ENCODE results near the gene RHD.
"Not testable (repeated sequence)": the region's sequence is repeated elsewhere in the genome, so short reads cannot be mapped to it uniquely, and the experiment has no call there.

RHD gene

GRCh38 chr1:25257196-25257595 lies 15.1 kb upstream of the RHD start:
- no peak for DNase-seq (ENCODE audit: low read depth)

GRCh38 chr1:25259813-25260212 lies 12.5 kb upstream of the RHD start:
- not testable (repeated sequence) for DNase-seq (ENCODE audit: low read depth)

DNA sequence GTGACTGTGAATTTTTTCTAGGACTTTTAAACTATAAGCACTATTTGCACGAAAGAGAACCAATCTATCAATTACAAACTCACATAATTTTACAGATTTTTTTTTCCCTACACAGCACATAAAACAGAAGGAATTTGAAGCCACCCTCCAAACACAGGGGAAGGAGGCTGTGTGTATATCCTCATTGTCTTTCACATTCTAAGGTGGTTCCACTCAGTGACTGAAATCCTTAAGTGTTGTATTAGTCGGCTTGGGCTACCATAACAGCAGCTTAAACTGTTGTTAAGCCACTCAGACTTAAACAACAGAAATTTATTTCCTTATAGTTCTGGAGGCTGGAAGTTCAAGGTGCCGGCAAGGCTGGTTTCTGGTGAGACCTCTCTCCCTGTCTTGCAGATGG lies 12.0 kb upstream of the RHD start:
- DNase-seq (ENCODE audit: low read depth) = not testable (repeated sequence)

DNA sequence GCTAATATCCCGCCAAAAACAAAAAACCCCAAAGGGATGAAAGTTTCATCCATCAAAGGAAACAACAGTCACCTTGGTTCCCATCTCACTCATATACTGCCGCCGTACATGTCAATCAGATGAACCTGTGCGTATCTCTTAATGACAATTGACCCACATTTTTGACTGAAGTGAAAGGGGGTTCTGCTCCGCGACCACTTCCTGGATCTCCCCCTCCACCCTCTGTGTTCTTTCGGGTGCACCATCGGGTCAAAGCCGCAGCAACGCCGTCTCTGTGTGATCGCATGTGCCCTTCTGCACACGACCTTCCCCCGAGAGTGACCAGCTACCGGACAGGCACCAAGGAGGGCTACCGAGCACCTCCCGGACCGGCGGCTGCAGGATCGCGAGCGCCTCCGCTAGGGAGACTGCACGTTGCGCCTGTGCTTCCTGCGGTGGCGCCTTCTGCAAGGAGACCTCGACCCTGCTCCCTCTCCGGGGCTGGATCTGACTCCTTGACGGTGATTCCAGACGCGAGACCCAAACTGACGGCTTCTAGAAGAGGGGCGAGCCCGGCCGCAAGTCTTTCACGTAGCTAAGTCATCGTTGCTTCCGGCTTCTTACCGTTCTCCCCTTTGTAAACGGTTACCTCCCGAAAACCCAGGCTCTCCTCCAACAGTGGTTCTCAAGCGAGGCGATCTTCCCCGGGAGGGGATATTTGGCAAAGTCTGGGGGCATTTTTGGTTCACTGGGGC lies 5.6 kb upstream of the RHD start:
- DNase-seq (ENCODE audit: low read depth) = not testable (repeated sequence)

DNA sequence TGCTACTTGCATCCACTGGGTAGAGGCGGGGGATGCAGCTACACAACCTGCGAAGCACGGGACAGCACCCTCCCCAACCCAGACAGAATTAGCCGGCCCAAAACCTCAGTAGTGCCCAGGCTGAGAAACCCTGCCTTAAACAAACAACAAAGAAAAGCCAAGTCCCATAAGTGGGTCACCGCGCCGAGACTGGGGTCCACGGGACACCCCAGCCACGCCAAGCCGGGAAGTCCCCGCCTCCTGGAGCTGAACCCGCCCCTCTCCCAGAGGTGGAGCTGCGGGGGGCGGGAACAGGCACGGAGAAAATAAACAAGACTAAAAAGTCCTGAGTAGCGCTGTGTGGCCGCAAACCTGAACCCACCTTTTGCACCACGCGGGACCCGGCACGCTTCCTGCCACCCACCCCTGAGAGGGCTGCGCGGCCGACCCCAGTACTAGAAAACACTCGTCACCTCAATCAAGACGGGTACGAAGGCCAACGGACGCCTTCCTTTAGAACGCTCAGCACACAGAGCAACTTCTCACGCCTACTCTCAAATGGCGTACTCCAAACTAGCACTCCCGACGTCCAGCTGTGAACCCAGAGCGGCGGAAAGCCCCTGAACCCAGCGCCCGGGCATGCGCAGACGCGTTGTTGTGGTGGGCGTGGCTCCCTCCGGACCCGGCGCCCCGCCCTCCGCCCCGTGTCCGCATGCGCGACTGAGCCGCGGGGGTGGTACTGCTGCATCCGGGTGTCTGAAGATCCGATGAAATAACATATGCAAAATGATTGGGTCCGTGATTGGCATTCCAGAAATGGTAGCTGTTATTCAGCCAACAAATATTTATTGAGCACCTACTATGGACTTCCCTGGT lies 4.8 kb upstream of the RHD start:
- peak; percentile 88 for DNase-seq (ENCODE audit: low read depth)

- not testable (repeated sequence) for DNase-seq (ENCODE audit: low read depth)
These were observed 4.1 kb upstream of the RHD start for GRCh38 chr1:25268143-25268760.

GRCh38 chr1:25275648-25276047 lies 3.3 kb downstream of the RHD start:
- DNase-seq (ENCODE audit: low read depth) = not testable (repeated sequence)

- DNase-seq (ENCODE audit: low read depth) = not testable (repeated sequence)
These were observed 5.0 kb downstream of the RHD start for GRCh38 chr1:25277295-25277694.

DNA sequence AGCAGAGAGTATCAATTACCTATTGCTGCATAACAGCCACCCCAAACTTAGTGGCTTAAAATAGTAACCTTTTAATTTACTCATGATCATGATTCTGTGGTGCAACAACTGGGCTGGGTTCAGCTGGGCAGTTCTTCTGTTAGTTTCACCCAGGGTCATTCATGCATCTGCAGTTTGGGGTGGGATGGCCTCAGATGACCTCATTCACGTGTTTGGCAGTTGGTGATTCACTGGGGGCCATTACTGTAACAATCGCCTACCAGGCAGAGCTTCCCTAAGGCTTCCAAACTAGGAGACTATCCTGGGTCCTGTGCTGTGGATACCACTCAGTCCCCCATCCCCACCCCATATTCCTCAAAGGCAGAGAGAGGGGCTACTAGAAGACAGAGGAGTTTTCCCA lies 6.0 kb downstream of the RHD start:
- DNase-seq (ENCODE audit: low read depth) = not testable (repeated sequence)

DNA sequence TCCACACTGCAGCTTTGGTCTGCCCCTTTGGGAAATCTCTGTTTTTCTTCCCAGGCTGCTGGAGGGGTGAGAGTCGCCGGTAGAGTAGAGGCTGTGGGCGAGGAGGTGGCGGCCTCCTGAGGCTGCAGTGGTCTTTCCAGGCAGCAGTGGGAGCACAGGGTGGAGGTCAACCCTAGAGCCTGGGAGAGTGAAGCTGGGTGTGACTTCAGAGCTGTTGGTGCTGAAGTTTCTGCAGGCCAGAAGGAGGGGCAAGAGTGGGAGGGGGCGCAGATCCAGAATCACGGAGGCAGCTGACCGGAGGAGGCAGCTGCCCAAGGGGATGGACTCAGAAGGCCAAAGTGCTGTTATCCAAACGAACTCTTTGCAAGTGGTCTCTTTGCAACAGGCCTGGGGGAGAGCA lies 6.5 kb downstream of the RHD start:
- DNase-seq (ENCODE audit: low read depth) = not testable (repeated sequence)

DNA sequence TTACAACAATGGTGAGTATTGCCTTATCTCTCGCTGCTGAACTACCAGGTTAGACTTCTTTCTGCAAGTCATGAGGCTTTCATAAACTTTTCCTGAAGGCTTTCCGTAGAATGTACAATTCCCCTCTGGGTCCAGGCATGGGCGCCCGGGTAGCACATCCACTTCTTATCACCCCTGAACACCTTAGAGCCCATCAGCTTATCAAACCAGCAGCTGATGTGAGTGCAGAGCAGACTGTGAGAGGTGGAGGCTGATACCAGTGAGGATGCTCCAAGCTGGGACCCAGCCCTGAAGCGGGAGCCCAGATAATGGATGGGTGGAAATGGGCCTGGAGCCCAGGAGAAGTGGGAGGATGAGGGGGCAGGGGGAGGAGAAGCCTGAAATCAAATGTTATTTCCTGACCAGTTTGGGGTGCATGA lies 7.4 kb downstream of the RHD start:
- not testable (repeated sequence) for DNase-seq (ENCODE audit: low read depth)

GRCh38 chr1:25285862-25286261 lies 13.6 kb downstream of the RHD start:
- not testable (repeated sequence) for DNase-seq (ENCODE audit: low read depth)

DNA sequence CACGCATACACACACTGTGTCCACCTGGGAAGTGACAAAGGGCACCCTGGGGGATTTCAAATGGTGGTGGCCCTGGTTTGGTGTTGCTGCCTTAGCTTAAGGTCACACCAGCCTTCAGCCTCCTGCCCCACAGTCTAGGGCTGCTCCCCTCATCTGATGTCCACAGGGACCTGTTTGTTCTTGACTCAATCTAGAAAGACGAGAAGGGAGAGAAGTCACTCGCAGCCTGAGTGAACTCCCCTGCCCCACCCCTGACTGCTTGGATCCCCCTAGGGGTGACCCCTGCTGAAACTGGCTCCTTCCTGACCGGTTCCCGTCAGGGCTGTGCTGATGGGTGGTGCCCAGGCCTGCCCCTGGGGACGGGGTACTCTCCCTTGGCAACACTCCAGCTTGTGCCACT lies 14.9 kb downstream of the RHD start:
- DNase-seq (ENCODE audit: low read depth) = not testable (repeated sequence)

GRCh38 chr1:25288573-25289101 lies 16.3 kb downstream of the RHD start:
- DNase-seq (ENCODE audit: low read depth) = not testable (repeated sequence)

DNA sequence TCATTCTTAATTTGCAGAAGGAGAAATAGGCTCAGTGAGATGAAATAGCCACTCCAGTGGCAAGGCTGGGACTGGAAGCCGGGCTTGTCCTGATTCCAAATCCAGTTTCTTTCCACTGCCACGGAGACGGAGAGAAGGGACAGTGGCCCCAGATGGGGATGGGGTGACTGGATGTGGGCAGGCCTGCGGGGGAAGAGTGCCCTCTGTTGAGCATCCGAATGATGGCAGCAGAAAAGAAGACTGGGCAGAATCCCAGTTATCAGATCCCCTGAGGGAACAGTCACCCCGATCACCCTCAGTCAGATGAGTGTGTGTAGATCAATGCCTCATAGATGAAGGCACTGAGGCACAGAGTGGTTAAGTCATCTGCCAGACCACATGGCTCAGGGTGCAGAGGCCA lies 17.7 kb downstream of the RHD start:
- not testable (repeated sequence) for DNase-seq (ENCODE audit: low read depth)

DNA sequence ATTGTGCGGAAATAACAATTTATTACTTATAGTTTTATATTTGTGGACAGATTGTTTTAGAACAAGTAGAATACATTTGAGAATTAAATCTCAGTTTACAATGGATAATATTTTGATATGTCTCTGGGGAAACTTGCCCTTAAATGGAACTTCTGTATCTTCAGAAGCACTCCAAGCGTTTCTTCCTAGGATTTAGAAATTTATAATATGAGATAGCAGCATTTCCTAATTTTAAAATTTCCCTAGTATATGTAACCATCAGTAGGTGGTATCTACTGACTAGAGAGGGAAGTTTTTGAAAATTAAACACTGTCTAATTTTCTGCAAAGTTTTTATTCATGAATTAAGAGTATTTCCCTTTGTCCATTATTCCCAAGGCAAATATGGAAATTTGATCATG lies 21.1 kb downstream of the RHD start:
- not testable (repeated sequence) for DNase-seq (ENCODE audit: low read depth)

DNA sequence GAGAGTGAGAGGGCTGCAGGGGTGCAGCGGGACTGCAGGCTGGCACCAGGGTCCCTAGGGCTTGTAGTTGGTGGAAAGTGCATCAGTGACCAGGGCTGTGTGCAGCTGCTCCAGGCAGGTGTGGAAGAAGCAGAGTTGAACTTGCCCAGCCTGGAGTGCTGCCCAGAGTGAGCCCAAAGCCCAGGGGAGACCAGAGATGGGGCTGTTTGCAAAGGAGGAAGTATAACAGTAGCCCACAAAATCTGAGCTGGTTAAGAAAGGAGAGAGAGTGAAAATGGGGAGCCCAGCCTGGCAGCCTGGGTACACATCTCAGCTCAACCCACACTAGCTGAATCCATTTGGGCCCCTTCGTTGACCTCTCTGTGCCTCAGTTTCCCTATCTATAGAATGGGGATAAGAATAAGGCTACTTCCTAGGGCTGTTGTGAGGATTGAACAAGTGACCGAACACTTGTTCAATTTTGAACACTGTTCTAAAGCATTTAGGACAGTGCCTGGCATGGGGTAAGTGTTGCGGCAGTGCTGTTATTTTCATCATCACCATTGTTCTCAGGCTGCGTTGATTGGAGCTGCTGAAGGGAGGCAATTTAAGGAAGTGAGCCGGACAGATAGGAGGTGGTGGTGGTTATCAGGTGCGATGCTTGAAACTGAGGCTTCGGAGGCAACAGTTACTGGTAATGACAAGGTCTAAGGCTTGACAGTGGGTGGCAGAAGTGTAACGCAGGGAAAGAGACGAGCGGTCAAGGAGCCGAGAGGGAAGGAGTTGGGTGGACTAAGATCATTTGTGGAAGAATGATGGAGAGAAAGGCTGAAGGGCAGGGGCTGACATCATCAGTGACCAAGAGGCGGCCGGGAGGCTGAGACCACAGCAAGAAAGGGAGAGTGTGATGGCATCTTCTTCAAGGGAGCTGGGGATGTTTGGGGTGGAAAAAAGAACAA lies 22.8 kb downstream of the RHD start:
- not testable (repeated sequence) for DNase-seq (ENCODE audit: low read depth)

- DNase-seq (ENCODE audit: low read depth) = not testable (repeated sequence)
These were observed 24.2 kb downstream of the RHD start for GRCh38 chr1:25296501-25296900.

DNA sequence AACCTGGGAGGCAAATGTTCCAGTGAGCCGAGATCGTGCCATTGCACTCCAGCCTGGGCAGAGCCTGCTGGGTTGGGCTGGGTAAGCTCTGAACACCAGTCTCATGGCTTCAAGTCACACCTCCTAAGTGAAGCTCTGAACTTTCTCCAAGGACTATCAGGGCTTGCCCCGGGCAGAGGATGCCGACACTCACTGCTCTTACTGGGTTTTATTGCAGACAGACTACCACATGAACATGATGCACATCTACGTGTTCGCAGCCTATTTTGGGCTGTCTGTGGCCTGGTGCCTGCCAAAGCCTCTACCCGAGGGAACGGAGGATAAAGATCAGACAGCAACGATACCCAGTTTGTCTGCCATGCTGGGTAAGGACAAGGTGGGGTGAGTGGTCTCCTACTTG lies 28.4 kb downstream of the RHD start:
- DNase-seq (ENCODE audit: low read depth) = not testable (repeated sequence)

GRCh38 chr1:25302330-25302729 lies 30.0 kb downstream of the RHD start:
- DNase-seq (ENCODE audit: low read depth) = not testable (repeated sequence)

DNA sequence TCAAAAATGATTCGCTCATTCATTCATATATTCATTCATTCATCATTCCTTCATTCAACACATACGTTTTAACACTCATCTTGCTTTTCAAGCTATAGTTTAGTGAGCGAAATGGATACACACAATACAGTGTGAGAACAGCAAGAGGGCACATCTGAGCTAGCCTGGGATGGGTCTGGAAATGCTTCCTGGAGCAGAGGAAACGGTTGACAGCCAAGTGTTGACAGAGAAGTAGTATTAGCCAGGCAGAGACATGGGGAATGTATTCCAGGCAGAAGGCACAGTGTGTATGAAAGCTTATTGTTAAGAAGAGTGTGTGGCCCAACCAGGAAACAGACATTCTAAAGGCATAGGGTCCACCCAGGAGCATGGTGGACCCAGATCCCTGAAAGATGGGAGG lies 32.6 kb downstream of the RHD start:
- not testable (repeated sequence) for DNase-seq (ENCODE audit: low read depth)

All from stimulated activated CD8-positive, alpha-beta memory T cell treated with anti-CD3 and anti-CD28 coated beads, Interleukin-7, amount 100 ng/mL, for 24 hours (primary cell).